Testis (tissue), 2 donors: ENCODE data around the gene EREG.

Experiments
- CTCF ChIP-seq, 3 experiments: fragments of 450-650 bp in 2 of 3; fragments of 200-600 bp in 1 of 3; sonication (generic) in 1 of 3; IDR thresholded peaks; one replicate each; pipeline ENCODE4 v1.5.1; 2016 to 2019; ENCODE audit warnings: antibody characterized with exemption in 3 of 3, mild to moderate bottlenecking in 2 of 3, moderate library complexity in 1 of 3
- POLR2A ChIP-seq: fragments of 450-650 bp; IDR thresholded peaks from one replicate; pipeline ENCODE4 v1.6.1; 2017; ENCODE audit warnings: antibody characterized with exemption, mild to moderate bottlenecking, moderate library complexity

DNA sequence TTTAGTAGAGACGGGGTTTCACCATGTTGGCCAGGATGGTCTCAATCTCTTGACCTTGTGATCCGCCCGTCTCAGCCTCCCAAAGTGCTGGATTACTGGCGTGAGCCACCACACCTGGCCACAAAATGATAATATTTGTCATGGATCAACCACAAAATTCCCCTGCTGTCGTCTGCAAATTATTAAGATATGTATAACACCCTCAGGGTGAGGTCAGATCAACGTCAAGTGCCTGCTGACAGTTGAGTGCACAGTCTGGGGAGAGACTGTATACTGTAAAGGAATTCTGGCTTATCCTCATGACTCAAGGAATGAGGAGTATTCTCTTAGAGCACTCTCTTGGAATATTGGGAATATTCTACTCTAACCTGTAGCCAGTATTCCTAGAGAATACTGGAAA, 45.5 kb upstream of the EREG start:
- TF ChIP-seq POLR2A (no peak), CTCF (IDR thresholded peaks at IDR 0.05) (no peak)
